ENCODE data around the gene JPH2.

DNA sequence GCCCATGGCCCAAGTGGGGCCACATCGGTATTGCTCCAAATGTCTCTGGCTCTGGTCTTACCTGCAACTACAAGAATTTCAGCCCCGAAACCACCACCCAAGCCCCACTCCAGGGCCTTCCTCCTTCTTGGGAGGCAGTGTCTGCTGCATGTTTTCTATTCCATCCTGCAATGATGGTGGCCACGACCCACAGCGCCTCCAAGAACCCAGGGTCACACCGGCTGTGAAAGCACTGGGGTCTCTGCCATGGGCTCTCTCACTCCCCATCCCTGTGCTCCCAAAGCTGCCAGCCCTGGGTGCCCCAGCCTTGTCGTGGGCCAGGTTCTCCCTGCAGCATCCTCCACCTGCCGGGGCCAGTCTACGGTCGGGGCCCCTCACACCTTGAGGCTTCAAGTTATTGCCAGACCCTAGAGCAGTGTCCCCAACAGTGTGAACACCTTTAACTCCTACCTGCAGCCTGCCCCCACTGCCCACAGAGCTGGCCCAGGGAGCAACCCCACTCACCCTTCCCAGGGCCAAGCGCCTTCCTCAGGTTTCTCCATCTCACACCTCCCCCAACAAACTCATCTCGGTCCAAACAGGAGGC is 115.4 kb downstream of the JPH2 start:
- TF ChIP-seq CTCF (conservative IDR thresholded peaks at IDR 0.05) (no peak), ZFX (IDR thresholded peaks at IDR 0.05) (no peak)

All from C4-2B (cell line).